K562 (cell line): ENCODE results near the gene UNC5C. TPM values are rescaled to one million over a fixed set of nuclear protein-coding genes. Genes with fewer than 3 reads are reported as not detected.

Source experiments
- MGA ChIP-seq: fragments of 450-650 bp; IDR thresholded peaks from 2 replicates; pipeline ENCODE4 v1.6.1; 2016; ENCODE audit warnings: mild to moderate bottlenecking, moderate library complexity
- ZBED1 ChIP-seq: IDR thresholded peaks from 2 replicates; pipeline ENCODE4 v1.6.1; 2014
- polyA plus RNA-seq, 8 experiments: library from polyadenylated mRNA; depleted of rRNA in 4 of 8; stranded (reverse) in 5 of 8; unstranded in 3 of 8; fragments of >200 nt; fragmentation: Nextera tagmentation in 2 of 8; fragmentation: Illumina TruSeq in 1 of 8; extraction: Ambion mirVana in 2 of 8; extraction: Trizol in 1 of 8; gene quantifications; 2 replicates each; pipeline versions ENCODE4 v1.2.1 to v1.2.3, GENCODE V29; 2011 to 2014; ENCODE audit warnings: inconsistent platforms in 1 of 8, missing spikeins in 1 of 8
- total RNA-seq, 7 experiments: library from RNA; depleted of rRNA in 6 of 7; stranded (reverse); fragments of >200 nt in 6 of 7; fragmentation: Illumina TruSeq in 2 of 7; extraction: Trizol in 2 of 7; gene quantifications; 2 replicates each; pipeline versions ENCODE4 v1.2.1 to v1.2.3, GENCODE V29; 2011 to 2021; ENCODE audit warnings: low replicate concordance in 1 of 7

Gene UNC5C
- total and polyA plus RNA-seq, 9 of the 15 experiments (the other 6 are each of a cell fraction or from before 2014, with no cell fraction given) = under 0.01 to 0.10 (median 0.03) TPM; not detected in 1

GRCh38 chr4:95157596-95157995 lies 391.2 kb downstream of the UNC5C start (continued):
- TF ChIP-seq MGA = no peak
- no peak for TF ChIP-seq ZBED1
- TF ChIP-seq, all 486 proteins: peak for 0
